Type B pancreatic cell (in vitro differentiated cells): ENCODE data around the gene CCL3. TPM values are rescaled to one million over a fixed set of nuclear protein-coding genes. Genes with fewer than 3 reads are reported as not detected.
"Not testable (repeated sequence)": the region's sequence is repeated elsewhere in the genome, so short reads cannot be mapped to it uniquely, and the experiment has no call there.

ENCODE experiments used
- DNase-seq: peaks from one replicate; pipeline ENCODE4 v3.0.0; 2021; ENCODE audit warnings: mixed read lengths; ENCODE audit not compliant: unreplicated experiment; ENCODE audit errors: extremely low spot score
- H3K27ac Mint-ChIP-seq: 2 replicates; pipeline ENCODE4 v1.8.0; 2021; ENCODE audit warnings: mild to moderate bottlenecking, mixed read lengths
- H3K27me3 Mint-ChIP-seq: 2 replicates; pipeline ENCODE4 v1.8.0; 2021; ENCODE audit warnings: mixed read lengths
- H3K36me3 Mint-ChIP-seq: 2 replicates; pipeline ENCODE4 v1.8.0; 2021; ENCODE audit warnings: mixed read lengths
- H3K4me1 Mint-ChIP-seq: one replicate; pipeline ENCODE4 v1.8.0; 2021; ENCODE audit warnings: mixed read lengths; ENCODE audit not compliant: unreplicated experiment
- H3K4me3 Mint-ChIP-seq: 2 replicates; pipeline ENCODE4 v1.8.0; 2021; ENCODE audit warnings: mild to moderate bottlenecking, mixed read lengths
- H3K9me3 Mint-ChIP-seq: 2 replicates; pipeline ENCODE4 v1.8.0; 2021; ENCODE audit warnings: mixed read lengths
- total RNA-seq: library from RNA; stranded (reverse); gene quantifications from 2 replicates; pipeline ENCODE4 v1.2.1, GENCODE V29; 2021; ENCODE audit warnings: low replicate concordance
- TF ChIP-seq, protein P1 (sequence below): fragments of 200-600 bp; sonication (generic); conservative IDR thresholded peaks from 2 replicates; pipeline ENCODE4 v1.5.0; 2021; ENCODE audit warnings: antibody characterized with exemption, mild to moderate bottlenecking

CCL3 gene
- total RNA-seq, 1 donor from 2014 or later = not detected

DNA sequence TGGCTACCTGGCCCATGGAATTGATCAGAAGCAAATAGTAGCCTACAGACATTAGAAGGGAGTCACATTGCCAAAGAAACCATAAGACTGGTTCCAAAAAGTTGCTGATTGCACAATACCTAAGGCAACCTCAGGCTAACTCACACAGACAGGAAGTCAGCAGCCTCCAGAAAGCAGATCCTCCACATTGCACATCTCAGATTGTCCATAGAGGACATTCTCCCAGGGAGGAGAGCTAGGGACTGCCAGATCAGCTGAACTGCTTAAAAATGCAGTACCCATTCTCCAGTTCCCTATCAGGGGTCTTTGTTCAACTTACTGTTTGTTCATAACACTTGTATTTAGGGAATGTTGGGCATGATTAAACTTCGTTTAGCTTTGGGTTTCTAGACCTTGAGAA is 4.2 kb downstream of the CCL3 start:
- H3K4me3 Mint-ChIP-seq = no peak overlapping the region
- TF ChIP-seq, protein P1, sequence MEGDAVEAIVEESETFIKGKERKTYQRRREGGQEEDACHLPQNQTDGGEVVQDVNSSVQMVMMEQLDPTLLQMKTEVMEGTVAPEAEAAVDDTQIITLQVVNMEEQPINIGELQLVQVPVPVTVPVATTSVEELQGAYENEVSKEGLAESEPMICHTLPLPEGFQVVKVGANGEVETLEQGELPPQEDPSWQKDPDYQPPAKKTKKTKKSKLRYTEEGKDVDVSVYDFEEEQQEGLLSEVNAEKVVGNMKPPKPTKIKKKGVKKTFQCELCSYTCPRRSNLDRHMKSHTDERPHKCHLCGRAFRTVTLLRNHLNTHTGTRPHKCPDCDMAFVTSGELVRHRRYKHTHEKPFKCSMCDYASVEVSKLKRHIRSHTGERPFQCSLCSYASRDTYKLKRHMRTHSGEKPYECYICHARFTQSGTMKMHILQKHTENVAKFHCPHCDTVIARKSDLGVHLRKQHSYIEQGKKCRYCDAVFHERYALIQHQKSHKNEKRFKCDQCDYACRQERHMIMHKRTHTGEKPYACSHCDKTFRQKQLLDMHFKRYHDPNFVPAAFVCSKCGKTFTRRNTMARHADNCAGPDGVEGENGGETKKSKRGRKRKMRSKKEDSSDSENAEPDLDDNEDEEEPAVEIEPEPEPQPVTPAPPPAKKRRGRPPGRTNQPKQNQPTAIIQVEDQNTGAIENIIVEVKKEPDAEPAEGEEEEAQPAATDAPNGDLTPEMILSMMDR = no peak
- no peaks in the 10 kb centered on the region for H3K4me1 Mint-ChIP-seq
- no peak for DNase-seq
- H3K36me3 Mint-ChIP-seq = no peaks in the 10 kb centered on the region
- H3K9me3 Mint-ChIP-seq = no peaks in the 10 kb centered on the region
- peaks cover 11% of the 10 kb centered on the region for H3K27me3 Mint-ChIP-seq
- H3K27ac Mint-ChIP-seq = no peak overlapping the region

DNA sequence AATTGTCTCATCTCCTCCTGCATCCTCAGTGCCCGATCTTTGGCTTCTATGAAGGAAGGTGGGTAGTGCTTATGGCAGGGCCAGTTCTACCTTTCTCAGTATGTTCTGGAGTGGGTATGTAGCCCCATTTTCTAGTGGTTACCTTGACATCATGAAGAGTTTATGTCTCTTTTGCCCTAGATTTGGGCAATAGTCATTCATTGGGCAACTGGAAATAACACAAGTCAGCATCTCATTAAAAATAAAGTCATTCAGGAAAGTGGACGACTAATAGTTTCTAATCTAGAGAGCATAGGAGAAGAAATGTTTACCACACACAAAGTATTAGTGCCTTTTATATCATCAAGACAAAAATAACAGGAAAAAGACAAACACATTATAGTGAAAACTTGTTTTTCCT is 6.3 kb downstream of the CCL3 start:
- H3K9me3 Mint-ChIP-seq, DNase-seq, H3K4me1 Mint-ChIP-seq, H3K27ac Mint-ChIP-seq, H3K27me3 Mint-ChIP-seq, H3K4me3 Mint-ChIP-seq, H3K36me3 Mint-ChIP-seq: not testable (repeated sequence)

DNA sequence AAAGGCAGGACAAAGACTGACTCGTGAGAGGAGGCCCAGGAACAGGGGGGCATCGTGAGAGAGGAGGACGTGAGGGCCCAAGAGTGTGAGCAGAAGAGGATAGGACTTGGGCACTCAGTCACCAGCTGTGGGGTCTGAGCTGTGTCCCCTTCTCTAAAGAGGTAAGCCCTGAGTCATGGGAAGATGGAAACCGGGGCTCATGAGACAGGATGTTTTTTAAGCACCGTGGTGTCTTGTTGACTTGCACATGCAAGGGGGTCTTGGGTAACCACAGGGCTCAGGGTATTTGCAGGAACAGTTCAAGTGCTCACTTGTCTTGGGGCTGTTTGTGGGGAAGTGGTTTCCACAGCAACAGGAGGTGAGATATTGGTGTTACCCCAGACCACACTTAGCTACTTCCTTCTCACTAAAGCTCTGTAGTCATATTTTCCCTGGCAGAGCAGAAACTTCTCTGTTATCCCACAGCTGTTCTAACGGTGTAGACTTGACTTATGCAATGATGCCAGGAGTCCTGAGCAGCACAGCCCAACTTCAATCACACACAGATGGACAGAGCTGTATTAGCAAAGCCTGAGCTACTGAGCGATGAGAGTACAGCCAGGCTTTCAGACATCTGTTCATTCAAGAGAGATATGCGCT is 7.3 kb downstream of the CCL3 start:
- H3K27ac Mint-ChIP-seq, H3K36me3 Mint-ChIP-seq, H3K27me3 Mint-ChIP-seq, DNase-seq, H3K4me3 Mint-ChIP-seq, H3K9me3 Mint-ChIP-seq, H3K4me1 Mint-ChIP-seq: not testable (repeated sequence)

DNA sequence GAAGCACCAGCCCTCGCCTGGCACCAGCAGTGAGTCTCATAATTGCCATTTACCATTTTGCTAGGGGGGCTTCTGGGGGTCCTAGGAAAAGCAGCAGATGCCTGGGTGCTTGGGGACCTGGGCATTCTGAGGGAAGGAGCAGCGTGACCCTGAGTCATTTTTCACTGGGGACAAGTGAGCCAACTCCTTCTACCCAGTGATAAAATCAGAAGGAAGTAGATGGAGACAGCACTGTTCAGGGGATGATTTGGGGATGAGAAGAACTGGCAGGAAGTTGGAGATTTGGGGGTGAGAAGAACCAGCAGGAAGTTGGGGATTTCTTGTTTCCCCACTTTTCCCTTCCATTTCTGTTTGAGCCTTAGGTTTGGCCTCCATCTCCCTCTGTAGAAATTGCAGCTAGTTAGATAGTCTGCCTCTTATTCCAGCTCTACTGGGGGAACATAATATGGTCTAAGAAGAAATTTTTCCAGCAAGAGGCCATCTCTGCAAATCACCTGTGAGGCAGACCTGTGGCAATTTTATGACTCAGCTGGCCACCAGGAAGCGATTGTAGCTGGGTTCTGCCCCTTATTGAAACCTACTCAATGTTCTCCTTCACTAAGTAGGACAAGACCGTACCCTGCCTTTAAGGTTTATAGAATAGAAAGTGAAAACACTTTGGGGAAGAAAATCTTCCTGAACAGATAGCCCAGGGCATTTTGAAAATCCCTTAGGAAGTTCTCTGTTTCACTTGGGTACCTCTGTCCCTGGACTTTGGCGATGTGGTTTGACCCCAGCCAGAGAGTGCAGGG is 8.1 kb downstream of the CCL3 start:
- H3K36me3 Mint-ChIP-seq, H3K4me1 Mint-ChIP-seq, H3K9me3 Mint-ChIP-seq, DNase-seq, H3K27me3 Mint-ChIP-seq, H3K27ac Mint-ChIP-seq, H3K4me3 Mint-ChIP-seq: not testable (repeated sequence)

DNA sequence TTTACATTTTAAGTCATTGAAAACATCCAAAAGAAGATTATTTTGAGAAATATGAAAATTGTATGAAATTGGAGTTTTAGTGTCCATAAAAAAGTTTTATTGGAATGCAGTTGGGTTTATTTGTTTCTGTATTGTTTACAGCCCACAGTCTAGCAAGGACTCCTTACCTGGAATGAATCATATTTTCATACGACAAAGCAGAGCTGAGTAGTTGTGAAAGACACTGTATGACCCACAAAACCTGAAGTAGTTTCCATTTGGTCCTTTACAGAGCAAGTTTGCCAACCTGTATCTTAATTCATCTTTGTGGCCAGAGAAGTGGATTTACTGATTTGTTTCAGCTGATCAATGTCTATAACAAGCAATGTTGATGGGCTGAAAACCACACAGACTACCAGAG is 15.6 kb downstream of the CCL3 start:
- peaks cover 12% of the 10 kb centered on the region for H3K27me3 Mint-ChIP-seq
- H3K27ac Mint-ChIP-seq = no peak overlapping the region
- TF ChIP-seq, protein P1 = no peak
- DNase-seq = no peak
- no peaks in the 10 kb centered on the region for H3K9me3 Mint-ChIP-seq
- no peaks in the 10 kb centered on the region for H3K4me1 Mint-ChIP-seq
- H3K4me3 Mint-ChIP-seq = no peak overlapping the region
- no peaks in the 10 kb centered on the region for H3K36me3 Mint-ChIP-seq

DNA sequence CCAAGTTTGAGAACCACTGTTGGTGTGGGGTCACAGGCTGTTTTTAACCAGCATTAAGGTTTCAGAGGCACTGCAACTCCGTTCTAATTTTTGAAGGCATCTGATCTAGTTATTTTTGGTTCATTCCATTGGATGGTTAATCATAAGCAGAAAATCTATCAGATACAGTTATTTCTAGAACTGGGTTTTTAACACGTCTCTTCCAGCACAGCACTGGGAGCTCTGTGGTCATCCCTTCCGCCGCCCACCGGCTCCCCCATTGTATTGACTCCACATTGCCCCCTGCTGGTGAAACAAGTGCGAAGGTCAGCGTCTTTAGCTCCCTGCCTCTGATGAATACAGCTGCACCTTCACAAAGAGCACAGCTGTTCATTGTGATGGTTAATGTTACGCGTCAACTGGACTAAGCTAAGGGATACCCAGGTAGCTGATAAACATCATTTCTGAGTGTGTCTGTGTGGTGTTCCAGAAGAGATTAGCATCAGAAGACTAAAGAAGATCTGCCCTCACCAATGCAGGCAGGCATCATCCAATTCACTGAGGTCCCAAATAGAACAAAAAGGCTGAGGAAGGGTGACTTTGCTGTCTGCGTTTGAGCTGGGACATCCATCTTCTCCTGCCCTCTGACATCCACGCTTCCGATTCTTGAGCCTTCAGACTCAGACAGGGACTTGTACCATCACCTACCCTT is 17.4 kb downstream of the CCL3 start:
- Mint-ChIP-seq H3K27me3 (peaks cover 9% of the 10 kb centered on the region), H3K9me3 (no peaks in the 10 kb centered on the region), H3K27ac (no peak overlapping the region), H3K4me3 (no peak overlapping the region), H3K4me1 (no peaks in the 10 kb centered on the region), H3K36me3 (no peaks in the 10 kb centered on the region)
- TF ChIP-seq, protein P1 = peak; percentile 85
- no peak for DNase-seq

DNA sequence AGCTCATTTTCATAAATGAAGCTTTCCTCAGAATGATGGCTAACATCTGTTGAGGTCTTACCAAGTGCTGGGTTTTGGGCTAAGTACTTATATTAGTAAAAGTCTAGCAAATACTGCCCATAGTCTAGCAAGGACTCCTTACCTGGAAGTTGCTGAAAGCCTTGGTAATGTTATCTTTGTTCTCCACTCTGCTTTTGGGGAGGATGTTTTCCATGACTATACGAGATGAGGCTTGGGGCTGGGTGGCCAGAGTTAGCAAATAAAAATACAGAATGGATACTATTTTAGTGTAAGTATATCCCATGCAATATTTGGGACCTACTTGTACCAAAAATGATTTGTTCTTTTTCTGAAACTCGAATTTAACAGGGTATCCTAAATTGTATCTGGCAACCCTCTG is 18.2 kb downstream of the CCL3 start:
- Mint-ChIP-seq H3K27ac (no peak overlapping the region), H3K9me3 (no peaks in the 10 kb centered on the region), H3K27me3 (peaks cover 9% of the 10 kb centered on the region), H3K36me3 (no peaks in the 10 kb centered on the region), H3K4me1 (no peaks in the 10 kb centered on the region), H3K4me3 (no peak overlapping the region)
- DNase-seq = no peak
- TF ChIP-seq, protein P1 = no peak
